GM23338 (cell line): ENCODE data around the gene UGGT2. TPM values are rescaled to one million over a fixed set of nuclear protein-coding genes. Genes with fewer than 3 reads are reported as not detected.

ENCODE experiments used
- ATAC-seq: fragments of 200-7000 bp; cut with Tn5 transposase; 3 replicates; pipeline ENCODE4 v1.9.1; 2020
- DNase-seq: peaks from one replicate; pipeline ENCODE4 v3.0.0-alpha.2; 2015; ENCODE audit warnings: low spot score
- H2AFZ ChIP-seq: fragments of 200-600 bp; sonication (generic); 2 replicates; pipeline ENCODE4 v1.8.0; 2016; ENCODE audit warnings: antibody characterized with exemption, mild to moderate bottlenecking, moderate library complexity
- H3F3A ChIP-seq: fragments of 200-600 bp; sonication (generic); replicated peaks from 2 replicates; pipeline ENCODE4 v1.8.0; 2017; ENCODE audit warnings: antibody characterized with exemption, mixed run types, low read depth
- H3K27ac ChIP-seq: fragments of 200-600 bp; sonication (generic); 2 replicates; pipeline ENCODE4 v1.6.1; 2016; ENCODE audit warnings: low read depth
- H3K27me3 ChIP-seq: fragments of 200-600 bp; sonication (generic); 2 replicates; pipeline ENCODE4 v1.8.0; 2016; ENCODE audit warnings: mild to moderate bottlenecking, mixed run types, moderate library complexity; ENCODE audit not compliant: insufficient read depth
- H3K36me3 ChIP-seq: fragments of 200-600 bp; sonication (generic); 2 replicates; pipeline ENCODE4 v1.8.0; 2016; ENCODE audit warnings: mild to moderate bottlenecking; ENCODE audit not compliant: insufficient read depth
- H3K4me1 ChIP-seq: fragments of 200-600 bp; sonication (generic); 2 replicates; pipeline ENCODE4 v1.8.0; 2016; ENCODE audit warnings: mild to moderate bottlenecking, moderate library complexity; ENCODE audit not compliant: insufficient read depth
- H3K4me2 ChIP-seq: fragments of 200-600 bp; sonication (generic); 2 replicates; pipeline ENCODE4 v1.7.1; 2017; ENCODE audit warnings: mixed run types
- H3K4me3 ChIP-seq: fragments of 200-600 bp; sonication (generic); 2 replicates; pipeline ENCODE4 v1.6.1; 2016; ENCODE audit warnings: mixed run types
- H3K79me2 ChIP-seq: fragments of 200-600 bp; sonication (generic); replicated peaks from 2 replicates; pipeline ENCODE4 v1.8.0; 2017; ENCODE audit warnings: mild to moderate bottlenecking; ENCODE audit not compliant: insufficient read depth
- H3K9me2 ChIP-seq: fragments of 200-600 bp; sonication (generic); 2 replicates; pipeline ENCODE4 v1.8.0; 2017; ENCODE audit not compliant: insufficient read depth
- H4K20me1 ChIP-seq: fragments of 200-600 bp; sonication (generic); replicated peaks from 2 replicates; pipeline ENCODE4 v1.8.0; 2017; ENCODE audit warnings: mild to moderate bottlenecking; ENCODE audit not compliant: insufficient read depth
- H3K27ac Mint-ChIP-seq: 2 replicates; pipeline ENCODE4 v1.8.0; 2020; ENCODE audit warnings: inconsistent platforms, mild to moderate bottlenecking, moderate library complexity, mixed read lengths
- H3K27me3 Mint-ChIP-seq: 3 replicates; pipeline ENCODE4 v1.8.0; 2022; ENCODE audit warnings: low read depth, mild to moderate bottlenecking, moderate library complexity, mixed read lengths, inconsistent platforms; ENCODE audit not compliant: insufficient read depth, poor library complexity
- H3K36me3 Mint-ChIP-seq: 3 replicates; pipeline ENCODE4 v1.8.0; 2021; ENCODE audit warnings: low read depth, mild to moderate bottlenecking, inconsistent platforms, moderate library complexity, mixed read lengths
- H3K4me1 Mint-ChIP-seq: 3 replicates; pipeline ENCODE4 v1.8.0; 2020; ENCODE audit warnings: mild to moderate bottlenecking, inconsistent platforms, mixed read lengths
- H3K4me3 Mint-ChIP-seq: 3 replicates; pipeline ENCODE4 v1.8.0; 2021; ENCODE audit warnings: moderate library complexity, mild to moderate bottlenecking, inconsistent platforms, mixed read lengths
- H3K9me3 Mint-ChIP-seq: 3 replicates; pipeline ENCODE4 v1.8.0; 2020; ENCODE audit warnings: moderate library complexity, mild to moderate bottlenecking, inconsistent platforms, mixed read lengths
- CREB1 ChIP-seq: fragments of 250-450 bp; sonication (Bioruptor Pico); IDR thresholded peaks from 2 replicates; pipeline ENCODE4 v1.5.0; 2020; ENCODE audit warnings: low read depth, mild to moderate bottlenecking, moderate library complexity
- EZH2 ChIP-seq: fragments of 200-600 bp; sonication (generic); IDR thresholded peaks from one replicate; pipeline ENCODE4 v1.8.0; 2017; ENCODE audit warnings: antibody characterized with exemption, mild to moderate bottlenecking, low read depth; ENCODE audit not compliant: unreplicated experiment
- EZH2phosphoT487 ChIP-seq: fragments of 200-600 bp; sonication (generic); IDR thresholded peaks from one replicate; pipeline ENCODE4 v1.8.1; 2018; ENCODE audit warnings: antibody characterized with exemption; ENCODE audit not compliant: unreplicated experiment
- JUNB ChIP-seq: IDR thresholded peaks from one replicate; pipeline ENCODE4 v1.6.1; 2016; ENCODE audit warnings: antibody characterized with exemption; ENCODE audit not compliant: unreplicated experiment
- NANOG ChIP-seq: IDR thresholded peaks from 2 replicates; pipeline ENCODE4 v1.6.1; 2016; ENCODE audit warnings: antibody characterized with exemption, borderline replicate concordance
- POLR2AphosphoS5 ChIP-seq: IDR thresholded peaks from 2 replicates; pipeline ENCODE4 v1.6.1; 2016; ENCODE audit warnings: antibody characterized with exemption, low read depth
- STAT1 ChIP-seq: IDR thresholded peaks from one replicate; pipeline ENCODE4 v1.6.1; 2016; ENCODE audit warnings: antibody characterized with exemption; ENCODE audit not compliant: unreplicated experiment
- ZNF114 ChIP-seq: fragments of 250-450 bp; sonication (Bioruptor Pico); IDR thresholded peaks from 2 replicates; pipeline ENCODE4 v1.5.0; 2020; ENCODE audit warnings: mild to moderate bottlenecking, moderate library complexity
- ZNF331 ChIP-seq: fragments of 250-450 bp; sonication (Bioruptor Pico); IDR thresholded peaks from 2 replicates; pipeline ENCODE4 v1.5.0; 2020; ENCODE audit warnings: low read depth, mild to moderate bottlenecking, moderate library complexity
- polyA plus RNA-seq: library from polyadenylated mRNA; unstranded; fragments of >200 nt; fragmentation: Nextera tagmentation; extraction: Ambion mirVana; gene quantifications from 2 replicates; pipeline ENCODE4 v1.2.1, GENCODE V29; 2016
- total RNA-seq: library from RNA; depleted of rRNA; stranded (reverse); fragments of >200 nt; shearing (Covaris generic); gene quantifications from 2 replicates; pipeline ENCODE4 v1.2.3, GENCODE V29; 2014
- TF ChIP-seq, protein P1 (sequence below): IDR thresholded peaks from 2 replicates; pipeline ENCODE4 v1.6.1; 2016; ENCODE audit warnings: antibody characterized with exemption
- TF ChIP-seq, protein P2 (sequence below): fragments of 250-450 bp; sonication (Bioruptor Pico); IDR thresholded peaks from 2 replicates; pipeline ENCODE4 v1.5.0; 2020; ENCODE audit warnings: mild to moderate bottlenecking, moderate library complexity
- TF ChIP-seq, protein P3 (sequence below), 2 experiments: fragments of 200-600 bp in 1 of 2; sonication (generic) in 1 of 2; conservative IDR thresholded peaks; 2 replicates each; pipeline versions ENCODE4 v1.5.1 to v1.6.1; 2016 to 2017; ENCODE audit warnings: antibody characterized with exemption in 2 of 2, low read depth in 2 of 2, mild to moderate bottlenecking in 2 of 2, moderate library complexity in 1 of 2
- TF ChIP-seq, protein P4 (sequence below): IDR thresholded peaks from one replicate; pipeline ENCODE4 v1.6.1; 2018; ENCODE audit warnings: antibody characterized with exemption; ENCODE audit not compliant: unreplicated experiment

UGGT2 gene
- total and polyA plus RNA-seq, 2 experiments from 2014 or later = 44.0 to 60.5 TPM

DNA sequence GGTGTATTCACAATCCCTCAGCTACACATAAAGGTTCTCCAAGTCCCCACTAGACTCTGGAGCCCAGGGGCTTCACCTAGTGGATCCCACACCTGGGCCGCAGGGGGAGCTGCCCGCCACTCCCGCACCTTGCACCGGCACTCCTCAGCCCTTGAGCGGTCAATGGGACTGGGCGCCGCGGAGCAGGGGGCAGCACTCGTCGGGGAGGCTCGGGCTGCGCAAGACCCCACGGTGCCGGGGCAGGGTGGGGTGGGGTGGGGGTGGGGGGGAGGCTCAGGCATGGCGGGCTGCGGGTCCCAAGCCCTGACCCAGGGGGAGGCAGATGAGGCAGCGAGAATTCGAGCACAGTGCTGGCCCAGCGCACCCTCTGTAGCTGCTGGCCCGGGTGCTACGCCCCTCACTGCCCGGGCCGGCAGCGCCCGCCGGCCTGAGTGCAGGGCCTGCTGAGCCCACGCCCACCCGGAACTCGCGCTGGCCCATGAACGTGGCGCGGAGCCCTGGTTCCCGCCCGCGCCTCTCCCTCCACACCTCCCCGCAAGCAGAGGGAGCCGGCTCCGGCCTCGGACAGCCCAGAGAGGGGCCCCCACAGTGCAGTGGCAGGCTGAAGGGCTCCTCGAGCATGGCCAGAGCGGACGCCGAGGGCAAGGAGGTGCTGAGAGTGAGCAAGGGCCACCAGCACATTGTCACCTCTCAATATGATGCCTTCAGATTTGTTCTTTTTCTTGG lies 121.7 kb downstream of the UGGT2 start:
- no peaks in the 10 kb centered on the region; the same call in none of the 2 replicates for H3K9me2 ChIP-seq
- peaks cover 76% of the 10 kb centered on the region for H3K9me3 Mint-ChIP-seq
- no peak for ATAC-seq

More for the DNA sequence above, 121.7 kb downstream of the UGGT2 start:
- Histone ChIP-seq H3K36me3 (peaks cover 33% of the 10 kb centered on the region; the same call in 1 of the 2 replicates), H3F3A (no peaks in the 10 kb centered on the region), H3K4me3 (no peak overlapping the region), H3K79me2 (no peaks in the 10 kb centered on the region), H3K27ac (no peak overlapping the region), H3K4me1 (no peaks in the 10 kb centered on the region), H3K4me2 (no peak overlapping the region), H2AFZ (no peak overlapping the region), H4K20me1 (no peaks in the 10 kb centered on the region), H3K27me3 (no peaks in the 10 kb centered on the region)
- TF ChIP-seq CREB1 (CRISPR knock-in tag) (no peak), NANOG (no peak), JUNB (no peak), STAT1 (no peak), EZH2phosphoT487 (no peak), EZH2 (no peak), ZNF114 (no peak), POLR2AphosphoS5 (no peak), ZNF331 (CRISPR knock-in tag) (no peak)
- TF ChIP-seq, protein P1, sequence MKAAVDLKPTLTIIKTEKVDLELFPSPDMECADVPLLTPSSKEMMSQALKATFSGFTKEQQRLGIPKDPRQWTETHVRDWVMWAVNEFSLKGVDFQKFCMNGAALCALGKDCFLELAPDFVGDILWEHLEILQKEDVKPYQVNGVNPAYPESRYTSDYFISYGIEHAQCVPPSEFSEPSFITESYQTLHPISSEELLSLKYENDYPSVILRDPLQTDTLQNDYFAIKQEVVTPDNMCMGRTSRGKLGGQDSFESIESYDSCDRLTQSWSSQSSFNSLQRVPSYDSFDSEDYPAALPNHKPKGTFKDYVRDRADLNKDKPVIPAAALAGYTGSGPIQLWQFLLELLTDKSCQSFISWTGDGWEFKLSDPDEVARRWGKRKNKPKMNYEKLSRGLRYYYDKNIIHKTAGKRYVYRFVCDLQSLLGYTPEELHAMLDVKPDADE = no peak
- TF ChIP-seq, protein P2, sequence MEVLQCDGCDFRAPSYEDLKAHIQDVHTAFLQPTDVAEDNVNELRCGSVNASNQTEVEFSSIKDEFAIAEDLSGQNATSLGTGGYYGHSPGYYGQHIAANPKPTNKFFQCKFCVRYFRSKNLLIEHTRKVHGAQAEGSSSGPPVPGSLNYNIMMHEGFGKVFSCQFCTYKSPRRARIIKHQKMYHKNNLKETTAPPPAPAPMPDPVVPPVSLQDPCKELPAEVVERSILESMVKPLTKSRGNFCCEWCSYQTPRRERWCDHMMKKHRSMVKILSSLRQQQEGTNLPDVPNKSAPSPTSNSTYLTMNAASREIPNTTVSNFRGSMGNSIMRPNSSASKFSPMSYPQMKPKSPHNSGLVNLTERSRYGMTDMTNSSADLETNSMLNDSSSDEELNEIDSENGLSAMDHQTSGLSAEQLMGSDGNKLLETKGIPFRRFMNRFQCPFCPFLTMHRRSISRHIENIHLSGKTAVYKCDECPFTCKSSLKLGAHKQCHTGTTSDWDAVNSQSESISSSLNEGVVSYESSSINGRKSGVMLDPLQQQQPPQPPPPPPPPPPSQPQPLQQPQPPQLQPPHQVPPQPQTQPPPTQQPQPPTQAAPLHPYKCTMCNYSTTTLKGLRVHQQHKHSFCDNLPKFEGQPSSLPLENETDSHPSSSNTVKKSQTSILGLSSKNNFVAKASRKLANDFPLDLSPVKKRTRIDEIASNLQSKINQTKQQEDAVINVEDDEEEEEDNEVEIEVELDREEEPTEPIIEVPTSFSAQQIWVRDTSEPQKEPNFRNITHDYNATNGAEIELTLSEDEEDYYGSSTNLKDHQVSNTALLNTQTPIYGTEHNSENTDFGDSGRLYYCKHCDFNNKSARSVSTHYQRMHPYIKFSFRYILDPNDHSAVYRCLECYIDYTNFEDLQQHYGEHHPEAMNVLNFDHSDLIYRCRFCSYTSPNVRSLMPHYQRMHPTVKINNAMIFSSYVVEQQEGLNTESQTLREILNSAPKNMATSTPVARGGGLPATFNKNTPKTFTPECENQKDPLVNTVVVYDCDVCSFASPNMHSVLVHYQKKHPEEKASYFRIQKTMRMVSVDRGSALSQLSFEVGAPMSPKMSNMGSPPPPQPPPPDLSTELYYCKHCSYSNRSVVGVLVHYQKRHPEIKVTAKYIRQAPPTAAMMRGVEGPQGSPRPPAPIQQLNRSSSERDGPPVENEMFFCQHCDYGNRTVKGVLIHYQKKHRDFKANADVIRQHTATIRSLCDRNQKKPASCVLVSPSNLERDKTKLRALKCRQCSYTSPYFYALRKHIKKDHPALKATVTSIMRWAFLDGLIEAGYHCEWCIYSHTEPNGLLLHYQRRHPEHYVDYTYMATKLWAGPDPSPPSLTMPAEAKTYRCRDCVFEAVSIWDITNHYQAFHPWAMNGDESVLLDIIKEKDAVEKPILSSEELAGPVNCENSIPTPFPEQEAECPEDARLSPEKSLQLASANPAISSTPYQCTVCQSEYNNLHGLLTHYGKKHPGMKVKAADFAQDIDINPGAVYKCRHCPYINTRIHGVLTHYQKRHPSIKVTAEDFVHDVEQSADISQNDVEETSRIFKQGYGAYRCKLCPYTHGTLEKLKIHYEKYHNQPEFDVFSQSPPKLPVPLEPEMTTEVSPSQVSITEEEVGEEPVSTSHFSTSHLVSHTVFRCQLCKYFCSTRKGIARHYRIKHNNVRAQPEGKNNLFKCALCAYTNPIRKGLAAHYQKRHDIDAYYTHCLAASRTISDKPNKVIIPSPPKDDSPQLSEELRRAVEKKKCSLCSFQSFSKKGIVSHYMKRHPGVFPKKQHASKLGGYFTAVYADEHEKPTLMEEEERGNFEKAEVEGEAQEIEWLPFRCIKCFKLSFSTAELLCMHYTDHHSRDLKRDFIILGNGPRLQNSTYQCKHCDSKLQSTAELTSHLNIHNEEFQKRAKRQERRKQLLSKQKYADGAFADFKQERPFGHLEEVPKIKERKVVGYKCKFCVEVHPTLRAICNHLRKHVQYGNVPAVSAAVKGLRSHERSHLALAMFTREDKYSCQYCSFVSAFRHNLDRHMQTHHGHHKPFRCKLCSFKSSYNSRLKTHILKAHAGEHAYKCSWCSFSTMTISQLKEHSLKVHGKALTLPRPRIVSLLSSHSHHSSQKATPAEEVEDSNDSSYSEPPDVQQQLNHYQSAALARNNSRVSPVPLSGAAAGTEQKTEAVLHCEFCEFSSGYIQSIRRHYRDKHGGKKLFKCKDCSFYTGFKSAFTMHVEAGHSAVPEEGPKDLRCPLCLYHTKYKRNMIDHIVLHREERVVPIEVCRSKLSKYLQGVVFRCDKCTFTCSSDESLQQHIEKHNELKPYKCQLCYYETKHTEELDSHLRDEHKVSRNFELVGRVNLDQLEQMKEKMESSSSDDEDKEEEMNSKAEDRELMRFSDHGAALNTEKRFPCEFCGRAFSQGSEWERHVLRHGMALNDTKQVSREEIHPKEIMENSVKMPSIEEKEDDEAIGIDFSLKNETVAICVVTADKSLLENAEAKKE (CRISPR knock-in tag) = no peak
- TF ChIP-seq, protein P3, sequence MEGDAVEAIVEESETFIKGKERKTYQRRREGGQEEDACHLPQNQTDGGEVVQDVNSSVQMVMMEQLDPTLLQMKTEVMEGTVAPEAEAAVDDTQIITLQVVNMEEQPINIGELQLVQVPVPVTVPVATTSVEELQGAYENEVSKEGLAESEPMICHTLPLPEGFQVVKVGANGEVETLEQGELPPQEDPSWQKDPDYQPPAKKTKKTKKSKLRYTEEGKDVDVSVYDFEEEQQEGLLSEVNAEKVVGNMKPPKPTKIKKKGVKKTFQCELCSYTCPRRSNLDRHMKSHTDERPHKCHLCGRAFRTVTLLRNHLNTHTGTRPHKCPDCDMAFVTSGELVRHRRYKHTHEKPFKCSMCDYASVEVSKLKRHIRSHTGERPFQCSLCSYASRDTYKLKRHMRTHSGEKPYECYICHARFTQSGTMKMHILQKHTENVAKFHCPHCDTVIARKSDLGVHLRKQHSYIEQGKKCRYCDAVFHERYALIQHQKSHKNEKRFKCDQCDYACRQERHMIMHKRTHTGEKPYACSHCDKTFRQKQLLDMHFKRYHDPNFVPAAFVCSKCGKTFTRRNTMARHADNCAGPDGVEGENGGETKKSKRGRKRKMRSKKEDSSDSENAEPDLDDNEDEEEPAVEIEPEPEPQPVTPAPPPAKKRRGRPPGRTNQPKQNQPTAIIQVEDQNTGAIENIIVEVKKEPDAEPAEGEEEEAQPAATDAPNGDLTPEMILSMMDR (conservative IDR thresholded peaks at IDR 0.05; ENCODE audit: low read depth in 2 of 2) = no peak
- TF ChIP-seq, protein P4, sequence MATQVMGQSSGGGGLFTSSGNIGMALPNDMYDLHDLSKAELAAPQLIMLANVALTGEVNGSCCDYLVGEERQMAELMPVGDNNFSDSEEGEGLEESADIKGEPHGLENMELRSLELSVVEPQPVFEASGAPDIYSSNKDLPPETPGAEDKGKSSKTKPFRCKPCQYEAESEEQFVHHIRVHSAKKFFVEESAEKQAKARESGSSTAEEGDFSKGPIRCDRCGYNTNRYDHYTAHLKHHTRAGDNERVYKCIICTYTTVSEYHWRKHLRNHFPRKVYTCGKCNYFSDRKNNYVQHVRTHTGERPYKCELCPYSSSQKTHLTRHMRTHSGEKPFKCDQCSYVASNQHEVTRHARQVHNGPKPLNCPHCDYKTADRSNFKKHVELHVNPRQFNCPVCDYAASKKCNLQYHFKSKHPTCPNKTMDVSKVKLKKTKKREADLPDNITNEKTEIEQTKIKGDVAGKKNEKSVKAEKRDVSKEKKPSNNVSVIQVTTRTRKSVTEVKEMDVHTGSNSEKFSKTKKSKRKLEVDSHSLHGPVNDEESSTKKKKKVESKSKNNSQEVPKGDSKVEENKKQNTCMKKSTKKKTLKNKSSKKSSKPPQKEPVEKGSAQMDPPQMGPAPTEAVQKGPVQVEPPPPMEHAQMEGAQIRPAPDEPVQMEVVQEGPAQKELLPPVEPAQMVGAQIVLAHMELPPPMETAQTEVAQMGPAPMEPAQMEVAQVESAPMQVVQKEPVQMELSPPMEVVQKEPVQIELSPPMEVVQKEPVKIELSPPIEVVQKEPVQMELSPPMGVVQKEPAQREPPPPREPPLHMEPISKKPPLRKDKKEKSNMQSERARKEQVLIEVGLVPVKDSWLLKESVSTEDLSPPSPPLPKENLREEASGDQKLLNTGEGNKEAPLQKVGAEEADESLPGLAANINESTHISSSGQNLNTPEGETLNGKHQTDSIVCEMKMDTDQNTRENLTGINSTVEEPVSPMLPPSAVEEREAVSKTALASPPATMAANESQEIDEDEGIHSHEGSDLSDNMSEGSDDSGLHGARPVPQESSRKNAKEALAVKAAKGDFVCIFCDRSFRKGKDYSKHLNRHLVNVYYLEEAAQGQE = no peak
- Mint-ChIP-seq H3K27me3 (peaks cover 8% of the 10 kb centered on the region), H3K4me1 (no peaks in the 10 kb centered on the region), H3K4me3 (no peak overlapping the region), H3K36me3 (peaks cover 85% of the 10 kb centered on the region), H3K27ac (no peak overlapping the region)
- no peak for DNase-seq
